T-helper 1 cell (primary cell): ENCODE results near the gene CNGB1.
"Not testable (repeated sequence)": the region's sequence is repeated elsewhere in the genome, so short reads cannot be mapped to it uniquely, and the experiment has no call there.

Experiments
- DNase-seq, 5 donors: peaks; one replicate each; pipeline ENCODE4 v3.0.0-alpha.2; 2012 to 2020

CNGB1 gene

GRCh38 chr16:57951204-57951960 lies 19.5 kb downstream of the CNGB1 start:
- DNase-seq, result no peak

- DNase-seq, result no peak
Measured at GRCh38 chr16:57950382-57950781, 20.5 kb downstream of the CNGB1 start.

GRCh38 chr16:57949595-57950238 lies 21.2 kb downstream of the CNGB1 start:
- no peak for DNase-seq

- no peak for DNase-seq
Measured at GRCh38 chr16:57949013-57949412, 21.9 kb downstream of the CNGB1 start.

- DNase-seq, result no peak
Measured at GRCh38 chr16:57948027-57948426, 22.9 kb downstream of the CNGB1 start.

GRCh38 chr16:57947261-57947660 lies 23.7 kb downstream of the CNGB1 start:
- no peak for DNase-seq

- DNase-seq, result no peak
Measured at GRCh38 chr16:57946181-57946801, 24.6 kb downstream of the CNGB1 start.

- DNase-seq, result no peak
Measured at GRCh38 chr16:57945740-57946138, 25.2 kb downstream of the CNGB1 start.

GRCh38 chr16:57944970-57945739 lies 25.8 kb downstream of the CNGB1 start:
- DNase-seq, result no peak

GRCh38 chr16:57943381-57943780 lies 27.5 kb downstream of the CNGB1 start:
- not testable (repeated sequence) for DNase-seq

GRCh38 chr16:57941901-57942300 lies 29.0 kb downstream of the CNGB1 start:
- DNase-seq, result not testable (repeated sequence)

- DNase-seq, result no peak
Measured at GRCh38 chr16:57941016-57941664, 29.8 kb downstream of the CNGB1 start.

- no peak for DNase-seq
Measured at GRCh38 chr16:57940382-57940966, 30.5 kb downstream of the CNGB1 start.

- DNase-seq, result no peak
Measured at GRCh38 chr16:57939872-57940224, 31.1 kb downstream of the CNGB1 start.

- DNase-seq, result no peak
Measured at GRCh38 chr16:57938936-57939871, 31.7 kb downstream of the CNGB1 start.

- no peak for DNase-seq
Measured at GRCh38 chr16:57938484-57938883, 32.4 kb downstream of the CNGB1 start.

GRCh38 chr16:57937861-57938260 lies 33.1 kb downstream of the CNGB1 start:
- no peak for DNase-seq

- DNase-seq, result no peak
Measured at GRCh38 chr16:57935904-57936303, 35.0 kb downstream of the CNGB1 start.

- no peak for DNase-seq
Measured at GRCh38 chr16:57930533-57930932, 40.4 kb downstream of the CNGB1 start.

GRCh38 chr16:57929250-57929649 lies 41.7 kb downstream of the CNGB1 start:
- no peak for DNase-seq

- DNase-seq, result no peak
Measured at GRCh38 chr16:57926041-57926440, 44.9 kb downstream of the CNGB1 start.
